ENCODE measurements around the gene COPB1. TPM values are rescaled to one million over a fixed set of nuclear protein-coding genes. Genes with fewer than 3 reads are reported as not detected.
"Not testable (repeated sequence)": the region's sequence is repeated elsewhere in the genome, so short reads cannot be mapped to it uniquely, and the experiment has no call there.

The COPB1 gene
- total RNA-seq, 1 donor from 2014 or later, result 93.9 TPM

- DNase-seq (ENCODE audit: low read depth, low spot score), result peak; percentile 26
- H3K27ac Mint-ChIP-seq (ENCODE audit: unreplicated experiment), result no peak overlapping the region
- H3K27me3 Mint-ChIP-seq (ENCODE audit: low read depth), result no peaks in the 10 kb centered on the region
- TF ChIP-seq, protein P1, sequence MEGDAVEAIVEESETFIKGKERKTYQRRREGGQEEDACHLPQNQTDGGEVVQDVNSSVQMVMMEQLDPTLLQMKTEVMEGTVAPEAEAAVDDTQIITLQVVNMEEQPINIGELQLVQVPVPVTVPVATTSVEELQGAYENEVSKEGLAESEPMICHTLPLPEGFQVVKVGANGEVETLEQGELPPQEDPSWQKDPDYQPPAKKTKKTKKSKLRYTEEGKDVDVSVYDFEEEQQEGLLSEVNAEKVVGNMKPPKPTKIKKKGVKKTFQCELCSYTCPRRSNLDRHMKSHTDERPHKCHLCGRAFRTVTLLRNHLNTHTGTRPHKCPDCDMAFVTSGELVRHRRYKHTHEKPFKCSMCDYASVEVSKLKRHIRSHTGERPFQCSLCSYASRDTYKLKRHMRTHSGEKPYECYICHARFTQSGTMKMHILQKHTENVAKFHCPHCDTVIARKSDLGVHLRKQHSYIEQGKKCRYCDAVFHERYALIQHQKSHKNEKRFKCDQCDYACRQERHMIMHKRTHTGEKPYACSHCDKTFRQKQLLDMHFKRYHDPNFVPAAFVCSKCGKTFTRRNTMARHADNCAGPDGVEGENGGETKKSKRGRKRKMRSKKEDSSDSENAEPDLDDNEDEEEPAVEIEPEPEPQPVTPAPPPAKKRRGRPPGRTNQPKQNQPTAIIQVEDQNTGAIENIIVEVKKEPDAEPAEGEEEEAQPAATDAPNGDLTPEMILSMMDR (conservative IDR thresholded peaks at IDR 0.05), result peak; percentile 83
- peaks cover 18% of the 10 kb centered on the region for H3K4me1 Mint-ChIP-seq
- no peak overlapping the region for H3K4me3 Mint-ChIP-seq
- no peaks in the 10 kb centered on the region for H3K36me3 Mint-ChIP-seq (ENCODE audit: low read depth)
- no peaks in the 10 kb centered on the region for H3K9me3 Mint-ChIP-seq
These were observed 37.6 kb upstream of the COPB1 start for GRCh38 chr11:14537134-14537599.

- H3K36me3 Mint-ChIP-seq (ENCODE audit: low read depth); H3K27me3 Mint-ChIP-seq (ENCODE audit: low read depth); H3K27ac Mint-ChIP-seq (ENCODE audit: unreplicated experiment); H3K4me3 Mint-ChIP-seq; H3K9me3 Mint-ChIP-seq; H3K4me1 Mint-ChIP-seq; DNase-seq (ENCODE audit: low read depth, low spot score): not testable (repeated sequence)
These were observed 35.6 kb upstream of the COPB1 start for GRCh38 chr11:14535166-14535565.

DNA sequence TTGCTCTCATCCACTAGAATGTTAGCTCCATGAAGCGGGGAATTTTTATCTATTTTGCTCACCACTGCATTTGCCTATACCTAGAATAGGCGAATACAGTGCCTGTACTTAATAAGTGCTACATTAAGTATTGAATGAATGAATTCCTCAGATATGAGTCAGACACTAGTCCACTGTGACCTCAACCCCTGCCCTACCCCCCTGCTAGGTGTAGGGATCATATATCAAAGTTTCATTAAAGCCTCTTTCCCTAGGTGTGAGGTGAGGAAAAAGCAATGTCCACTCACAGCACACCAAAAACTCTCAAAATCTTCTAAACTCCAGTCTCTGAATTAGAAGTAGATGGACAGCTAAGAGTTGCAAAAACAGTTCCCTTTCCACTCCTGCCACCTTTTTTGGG lies 30.3 kb upstream of the COPB1 start:
- Mint-ChIP-seq H3K4me3 (no peak overlapping the region), H3K36me3 (ENCODE audit: low read depth) (no peaks in the 10 kb centered on the region), H3K9me3 (no peaks in the 10 kb centered on the region), H3K27ac (ENCODE audit: unreplicated experiment) (no peak overlapping the region), H3K4me1 (no peaks in the 10 kb centered on the region), H3K27me3 (ENCODE audit: low read depth) (no peaks in the 10 kb centered on the region)
- no peak for DNase-seq (ENCODE audit: low read depth, low spot score)
- TF ChIP-seq, protein P1 (conservative IDR thresholded peaks at IDR 0.05), result no peak

- no peaks in the 10 kb centered on the region for H3K9me3 Mint-ChIP-seq
- H3K36me3 Mint-ChIP-seq (ENCODE audit: low read depth), result no peaks in the 10 kb centered on the region
- H3K4me3 Mint-ChIP-seq, result no peak overlapping the region
- no peak overlapping the region for H3K27ac Mint-ChIP-seq (ENCODE audit: unreplicated experiment)
- DNase-seq (ENCODE audit: low read depth, low spot score), result no peak
- H3K27me3 Mint-ChIP-seq (ENCODE audit: low read depth), result no peaks in the 10 kb centered on the region
- H3K4me1 Mint-ChIP-seq, result no peaks in the 10 kb centered on the region
- TF ChIP-seq, protein P1 (conservative IDR thresholded peaks at IDR 0.05), result no peak
These were observed 29.7 kb upstream of the COPB1 start for GRCh38 chr11:14529321-14529720.

DNA sequence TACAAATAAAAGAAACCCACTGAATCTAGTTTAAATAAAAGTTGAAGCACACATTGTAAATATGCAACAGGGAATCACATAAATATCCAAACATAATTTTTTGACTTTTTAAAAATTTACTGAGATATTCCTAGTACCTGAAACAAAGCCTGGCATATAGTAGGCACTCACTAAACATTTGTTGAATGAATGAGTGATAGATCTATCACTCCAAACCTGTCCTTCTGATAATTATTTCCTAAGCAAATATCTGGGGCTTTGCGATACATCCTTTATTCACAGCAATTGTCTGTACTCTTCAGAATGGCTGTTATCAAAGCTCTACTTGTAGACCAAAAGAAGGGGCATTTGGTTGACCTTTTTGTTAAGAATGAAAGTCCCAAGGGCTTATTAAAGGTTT lies 23.2 kb upstream of the COPB1 start:
- TF ChIP-seq, protein P1 (conservative IDR thresholded peaks at IDR 0.05), result no peak
- Mint-ChIP-seq H3K9me3 (no peaks in the 10 kb centered on the region), H3K27ac (ENCODE audit: unreplicated experiment) (no peak overlapping the region), H3K27me3 (ENCODE audit: low read depth) (no peaks in the 10 kb centered on the region), H3K36me3 (ENCODE audit: low read depth) (no peaks in the 10 kb centered on the region), H3K4me1 (peaks cover 20% of the 10 kb centered on the region), H3K4me3 (peak overlapping the region; percentile 41)
- DNase-seq (ENCODE audit: low read depth, low spot score), result no peak

DNA sequence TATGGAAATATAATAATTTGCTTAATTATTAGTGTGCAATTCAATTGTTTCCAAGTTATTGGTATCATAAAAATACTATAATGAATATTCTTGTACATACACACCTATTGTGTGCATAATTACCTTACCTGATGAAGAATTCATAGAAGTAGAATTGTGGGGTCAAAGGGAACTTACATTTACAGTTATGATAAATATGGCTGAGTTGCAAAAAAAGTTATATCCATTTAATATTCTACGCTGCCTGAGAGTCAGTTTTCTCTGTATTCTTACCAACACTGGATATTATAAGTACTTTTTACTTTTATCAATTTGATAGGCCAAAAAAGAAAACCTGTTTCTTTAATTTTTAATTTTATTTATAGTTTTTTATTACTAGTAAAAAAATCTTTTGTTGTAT lies 22.6 kb upstream of the COPB1 start:
- H3K4me3 Mint-ChIP-seq, result peak overlapping the region; percentile 41
- H3K27ac Mint-ChIP-seq (ENCODE audit: unreplicated experiment), result no peak overlapping the region
- TF ChIP-seq, protein P1 (conservative IDR thresholded peaks at IDR 0.05), result no peak
- peaks cover 20% of the 10 kb centered on the region for H3K4me1 Mint-ChIP-seq
- no peaks in the 10 kb centered on the region for H3K9me3 Mint-ChIP-seq
- H3K27me3 Mint-ChIP-seq (ENCODE audit: low read depth), result no peaks in the 10 kb centered on the region
- no peak for DNase-seq (ENCODE audit: low read depth, low spot score)
- peaks cover 2% of the 10 kb centered on the region for H3K36me3 Mint-ChIP-seq (ENCODE audit: low read depth)

Data from neural crest cell (in vitro differentiated cells).